Thyroid gland (tissue), 4 donors: ENCODE results near the gene BTBD9.

Experiments used
- CTCF ChIP-seq, 6 experiments: fragments of 200-600 bp in 3 of 6; fragments of 450-650 bp in 3 of 6; sonication (generic) in 3 of 6; IDR thresholded peaks; one replicate each; pipeline ENCODE4 v1.5.1; 2016 to 2019; ENCODE audit warnings: antibody characterized with exemption in 6 of 6, mild to moderate bottlenecking in 2 of 6, inconsistent platforms in 1 of 6, moderate library complexity in 1 of 6
- POLR2A ChIP-seq, 2 donors: fragments of 450-650 bp; IDR thresholded peaks; one replicate each; pipeline ENCODE4 v1.6.1; 2017; ENCODE audit warnings: antibody characterized with exemption in 2 of 2, mild to moderate bottlenecking in 2 of 2, moderate library complexity in 1 of 2

DNA sequence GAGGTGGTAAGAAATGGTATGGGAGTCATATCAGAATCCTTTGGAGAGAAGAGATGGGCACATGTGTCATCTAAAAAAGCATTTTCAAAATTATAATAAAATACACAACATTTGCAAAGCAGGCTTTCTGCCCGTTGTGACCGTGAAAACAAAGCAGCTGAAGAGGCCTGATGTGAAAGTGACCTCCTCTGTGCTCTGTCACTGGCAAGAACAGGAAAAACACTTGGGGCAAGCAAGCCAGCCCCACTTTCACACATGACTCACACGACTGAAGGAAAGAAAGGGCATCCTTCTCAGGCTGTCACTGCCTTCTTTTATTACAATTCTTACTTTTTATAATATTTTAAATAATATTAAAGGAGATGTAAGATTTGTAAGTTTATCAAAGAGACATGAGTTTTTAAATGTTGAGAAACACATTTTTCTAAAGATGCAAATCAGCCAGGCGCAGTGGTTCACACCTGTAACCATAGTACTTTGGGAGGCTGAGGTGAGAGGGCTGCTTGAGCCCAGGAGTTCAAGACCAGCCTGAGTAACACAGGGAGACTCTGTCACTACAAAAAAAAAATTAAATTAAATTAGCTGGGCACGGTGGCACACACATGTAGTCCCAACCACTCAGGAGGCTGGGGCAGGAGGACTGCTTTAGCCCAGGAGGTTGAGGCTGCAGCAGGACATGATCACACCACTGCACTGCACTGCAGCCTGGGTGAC, 143.7 kb downstream of the BTBD9 start:
- TF ChIP-seq CTCF (IDR thresholded peaks at IDR 0.05) (no peak), POLR2A (IDR thresholded peaks at IDR 0.05) (no peak)
